Body of pancreas (tissue), 4 donors: Measurements from ENCODE around the gene NMNAT3.

Experiments
- POLR2A ChIP-seq, 3 donors: fragments of 450-650 bp; IDR thresholded peaks; one replicate each; pipeline ENCODE4 v1.6.1; 2016; ENCODE audit warnings: antibody characterized with exemption in 3 of 3, mild to moderate bottlenecking in 2 of 3
- TF ChIP-seq, protein P1 (sequence below), 7 experiments: fragments of 450-650 bp in 4 of 7; fragments of 200-600 bp in 3 of 7; sonication (generic) in 3 of 7; IDR thresholded peaks; one replicate each; pipeline ENCODE4 v1.5.1; 2016 to 2019; ENCODE audit warnings: antibody characterized with exemption in 7 of 7

GRCh38 chr3:139718415-139718814 is 40.6 kb upstream of the NMNAT3 start:
- TF ChIP-seq, protein P1, sequence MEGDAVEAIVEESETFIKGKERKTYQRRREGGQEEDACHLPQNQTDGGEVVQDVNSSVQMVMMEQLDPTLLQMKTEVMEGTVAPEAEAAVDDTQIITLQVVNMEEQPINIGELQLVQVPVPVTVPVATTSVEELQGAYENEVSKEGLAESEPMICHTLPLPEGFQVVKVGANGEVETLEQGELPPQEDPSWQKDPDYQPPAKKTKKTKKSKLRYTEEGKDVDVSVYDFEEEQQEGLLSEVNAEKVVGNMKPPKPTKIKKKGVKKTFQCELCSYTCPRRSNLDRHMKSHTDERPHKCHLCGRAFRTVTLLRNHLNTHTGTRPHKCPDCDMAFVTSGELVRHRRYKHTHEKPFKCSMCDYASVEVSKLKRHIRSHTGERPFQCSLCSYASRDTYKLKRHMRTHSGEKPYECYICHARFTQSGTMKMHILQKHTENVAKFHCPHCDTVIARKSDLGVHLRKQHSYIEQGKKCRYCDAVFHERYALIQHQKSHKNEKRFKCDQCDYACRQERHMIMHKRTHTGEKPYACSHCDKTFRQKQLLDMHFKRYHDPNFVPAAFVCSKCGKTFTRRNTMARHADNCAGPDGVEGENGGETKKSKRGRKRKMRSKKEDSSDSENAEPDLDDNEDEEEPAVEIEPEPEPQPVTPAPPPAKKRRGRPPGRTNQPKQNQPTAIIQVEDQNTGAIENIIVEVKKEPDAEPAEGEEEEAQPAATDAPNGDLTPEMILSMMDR (IDR thresholded peaks at IDR 0.05): peak; percentile 38 to 74 (median 52)
- TF ChIP-seq POLR2A (IDR thresholded peaks at IDR 0.05): no peak
